Measurements from ENCODE around the gene ZNF319. TPM values are rescaled to one million over a fixed set of nuclear protein-coding genes. Genes with fewer than 3 reads are reported as not detected.

Gene ZNF319
- total and polyA plus RNA-seq, 4 experiments from 2014 or later: 2.3 to 20.5 (median 18.1) TPM

DNA sequence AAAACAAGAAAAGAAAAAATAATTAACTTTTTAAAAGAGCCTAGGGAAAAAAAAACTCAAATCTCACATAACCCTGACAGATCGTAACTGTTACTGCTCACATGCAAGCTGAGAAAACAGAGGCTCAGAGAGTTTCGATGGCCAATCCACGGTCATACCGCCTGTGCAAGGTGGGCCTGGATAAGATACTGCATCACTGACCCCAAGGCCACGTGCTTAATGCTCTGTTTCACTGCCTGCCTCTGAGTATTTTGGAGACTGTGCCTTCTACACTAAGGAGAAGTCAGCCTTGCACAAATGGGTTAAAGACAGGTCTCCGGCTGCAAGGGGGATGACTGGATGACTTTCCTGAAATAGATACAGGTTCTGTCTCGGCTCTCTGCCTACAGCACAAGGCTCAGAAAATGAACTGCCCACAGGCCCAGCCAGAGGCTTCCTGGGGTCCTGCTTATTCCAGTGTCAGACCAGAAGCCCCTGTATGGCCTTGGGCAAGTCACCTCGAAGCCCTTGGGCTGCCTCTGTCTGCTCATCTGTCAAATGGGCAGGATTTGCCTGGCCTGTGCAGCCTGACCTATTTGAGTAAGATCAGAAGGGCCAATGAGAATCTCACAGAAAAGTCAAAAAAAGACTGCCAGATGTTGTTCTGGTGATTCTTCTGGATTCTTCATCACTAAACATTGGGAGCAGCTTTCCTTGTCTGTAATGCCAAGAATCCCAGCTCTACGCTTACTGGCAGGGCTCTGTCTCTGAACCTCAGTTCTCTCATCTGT is 55.3 kb downstream of the ZNF319 start:
- Histone ChIP-seq H3K9me3 (ENCODE audit: control insufficient read depth in 1 of 2, low read length in 2 of 2) (no peaks in the 10 kb centered on the region), H3K27ac (ENCODE audit: low read depth, low read length) (no peak overlapping the region), H3K36me3 (ENCODE audit: insufficient read depth, low read length) (no peaks in the 10 kb centered on the region), H3K4me1 (ENCODE audit: insufficient read depth, low read length) (no peaks in the 10 kb centered on the region), H3K4me3 (ENCODE audit: low read length in 2 of 2) (no peak overlapping the region), H3K27me3 (ENCODE audit: insufficient read depth, low read length) (no peaks in the 10 kb centered on the region)
- intact Hi-C loops (cut with micrococcal nuclease): no loop called here
- no peak for DNase-seq
- no peak overlapping the region for H3K27ac Mint-ChIP-seq
- ChIA-PET CTCF (ENCODE audit: partially characterized antibody) (no interaction called here), POLR2A (ENCODE audit: partially characterized antibody) (no interaction called here)
- H3K36me3 Mint-ChIP-seq: no peaks in the 10 kb centered on the region
- peaks cover 0 to 2% (median 0%) of the 10 kb centered on the region in 8 donors for H3K9me3 Mint-ChIP-seq
- no peaks in the 10 kb centered on the region for H3K4me1 Mint-ChIP-seq
- H3K27me3 Mint-ChIP-seq: peaks cover 0 to 3% of the 10 kb centered on the region in 2 donors
- no peak overlapping the region for H3K4me3 Mint-ChIP-seq

Other genes with a start within 250 kb of the ZNF319 start
- gene KIFC3, start 198.2 kb downstream of the ZNF319 start, total RNA-seq: 1 to 10 TPM; 1.6 to 1.9 TPM
- not detected for gene KIFC3, start 198.2 kb downstream of the ZNF319 start, polyA plus RNA-seq
- not detected for gene CNGB1, start 29.5 kb downstream of the ZNF319 start, total RNA-seq
- gene CNGB1, start 29.5 kb downstream of the ZNF319 start, polyA plus RNA-seq: not detected
- 10 to 100 TPM; 36.4 to 39.5 TPM for gene USB1, start 735 bp upstream of the ZNF319 start, total RNA-seq
- 10 to 100 TPM; 35.3 to 45.2 TPM for gene USB1, start 735 bp upstream of the ZNF319 start, polyA plus RNA-seq
- gene MMP15, start 25.1 kb upstream of the ZNF319 start, total RNA-seq: 1 to 10 TPM; 1.6 to 1.8 TPM
- gene MMP15, start 25.1 kb upstream of the ZNF319 start, polyA plus RNA-seq: under 1 TPM in 1 of 2 donors, not detected in 1; 0.21 TPM
- 10 to 100 TPM; 25.4 to 26.3 TPM for gene CFAP20, start 128.7 kb upstream of the ZNF319 start, total RNA-seq
- gene CFAP20, start 128.7 kb upstream of the ZNF319 start, polyA plus RNA-seq: 10 to 100 TPM; 35.7 to 54.0 TPM
- gene CSNK2A2, start 197.4 kb upstream of the ZNF319 start, total RNA-seq: 10 to 100 TPM; 63.5 to 63.6 TPM
- gene CSNK2A2, start 197.4 kb upstream of the ZNF319 start, polyA plus RNA-seq: 10 to 100 TPM in 1 of 2 donors, 1 to 10 TPM in 1; 9.7 to 14.8 TPM

All from CD4-positive, alpha-beta memory T cell (primary cell).